ENCODE data around the gene RBM12.

RBM12 gene

DNA sequence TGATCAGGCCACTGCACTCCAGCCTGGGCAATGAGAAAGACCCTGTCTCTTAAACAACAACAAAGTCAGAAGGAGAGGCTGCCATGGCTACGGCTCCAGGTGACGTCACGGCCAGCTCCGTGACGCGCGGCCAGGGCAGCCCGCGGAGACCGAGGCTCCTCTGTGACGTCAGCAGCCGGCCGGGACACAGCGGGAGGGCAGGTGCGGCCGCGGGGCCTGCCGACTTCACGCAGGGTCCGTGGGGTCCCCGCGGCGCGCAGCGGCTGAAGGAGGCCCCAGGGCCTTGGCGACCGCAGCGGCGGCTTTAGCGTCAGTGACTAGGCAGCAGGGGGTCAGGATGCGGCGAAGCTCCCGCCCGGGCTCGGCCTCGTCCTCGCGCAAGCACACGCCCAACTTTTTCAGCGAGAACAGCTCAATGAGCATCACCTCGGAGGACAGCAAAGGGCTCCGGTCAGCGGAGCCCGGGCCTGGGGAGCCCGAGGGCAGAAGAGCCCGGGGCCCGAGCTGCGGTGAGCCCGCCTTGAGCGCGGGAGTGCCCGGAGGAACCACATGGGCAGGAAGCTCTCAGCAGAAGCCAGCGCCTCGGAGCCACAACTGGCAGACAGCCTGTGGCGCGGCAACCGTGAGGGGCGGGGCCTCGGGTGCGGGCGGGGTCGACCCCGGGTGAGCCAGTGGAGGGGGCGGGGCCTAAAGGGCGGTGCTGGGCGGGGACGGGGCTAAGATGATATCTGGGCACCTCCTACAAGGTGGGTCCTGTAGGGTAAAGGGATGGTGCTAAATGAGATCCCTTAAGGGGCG lies 48.8 kb downstream of the RBM12 start, which contains the start of gene SPAG4 (continued):
- TF ChIP-seq, protein P1, sequence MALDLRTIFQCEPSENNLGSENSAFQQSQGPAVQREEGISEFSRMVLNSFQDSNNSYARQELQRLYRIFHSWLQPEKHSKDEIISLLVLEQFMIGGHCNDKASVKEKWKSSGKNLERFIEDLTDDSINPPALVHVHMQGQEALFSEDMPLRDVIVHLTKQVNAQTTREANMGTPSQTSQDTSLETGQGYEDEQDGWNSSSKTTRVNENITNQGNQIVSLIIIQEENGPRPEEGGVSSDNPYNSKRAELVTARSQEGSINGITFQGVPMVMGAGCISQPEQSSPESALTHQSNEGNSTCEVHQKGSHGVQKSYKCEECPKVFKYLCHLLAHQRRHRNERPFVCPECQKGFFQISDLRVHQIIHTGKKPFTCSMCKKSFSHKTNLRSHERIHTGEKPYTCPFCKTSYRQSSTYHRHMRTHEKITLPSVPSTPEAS (tag by site-specific recombination; IDR thresholded peaks at IDR 0.05), result no peak
- TF ChIP-seq EGR2 (tag by site-specific recombination; IDR thresholded peaks at IDR 0.05; ENCODE audit: low read depth) (no peak), SALL2 (tag by site-specific recombination; IDR thresholded peaks at IDR 0.05; ENCODE audit: borderline replicate concordance) (no peak), ZNF248 (tag by site-specific recombination; IDR thresholded peaks at IDR 0.05) (no peak), ZNF140 (tag by site-specific recombination; IDR thresholded peaks at IDR 0.05) (no peak), ZNF423 (tag by site-specific recombination; IDR thresholded peaks at IDR 0.05) (peak; percentile 70; the same call in 1 of the 2 replicates), TCF7L2 (IDR thresholded peaks at IDR 0.05; ENCODE audit: borderline replicate concordance, low read depth, low read length) (no peak), KLF1 (tag by site-specific recombination; IDR thresholded peaks at IDR 0.05) (peak; percentile 54), ZNF10 (tag by site-specific recombination; IDR thresholded peaks at IDR 0.05) (no peak), ZFP41 (tag by site-specific recombination; IDR thresholded peaks at IDR 0.05; ENCODE audit: borderline replicate concordance) (no peak), ZNF121 (tag by site-specific recombination; IDR thresholded peaks at IDR 0.05) (peak; percentile 93), SETDB1 (IDR thresholded peaks at IDR 0.05; ENCODE audit: insufficient read length, low read length) (no peak), GFI1B (tag by site-specific recombination; IDR thresholded peaks at IDR 0.05) (no peak), ZNF623 (tag by site-specific recombination; IDR thresholded peaks at IDR 0.05) (peak; percentile 25; the same call in 1 of the 2 replicates), SP7 (tag by site-specific recombination; IDR thresholded peaks at IDR 0.05) (peak; percentile 66), ZNF433 (tag by site-specific recombination; IDR thresholded peaks at IDR 0.05; ENCODE audit: low read depth) (no peak), MZF1 (tag by site-specific recombination; IDR thresholded peaks at IDR 0.05; ENCODE audit: borderline replicate concordance) (no peak), ZBTB1 (tag by site-specific recombination; IDR thresholded peaks at IDR 0.05) (peak; percentile 77; the same call in 1 of the 2 replicates), ZNF138 (tag by site-specific recombination; IDR thresholded peaks at IDR 0.05; ENCODE audit: borderline replicate concordance) (no peak), ZNF560 (tag by site-specific recombination; IDR thresholded peaks at IDR 0.05; ENCODE audit: borderline replicate concordance) (no peak), ZNF785 (tag by site-specific recombination; IDR thresholded peaks at IDR 0.05) (no peak), ZNF624 (tag by site-specific recombination; IDR thresholded peaks at IDR 0.05) (no peak), GLI2 (tag by site-specific recombination; IDR thresholded peaks at IDR 0.05; ENCODE audit: borderline replicate concordance, low read depth) (no peak)
- TF ChIP-seq, protein P2, sequence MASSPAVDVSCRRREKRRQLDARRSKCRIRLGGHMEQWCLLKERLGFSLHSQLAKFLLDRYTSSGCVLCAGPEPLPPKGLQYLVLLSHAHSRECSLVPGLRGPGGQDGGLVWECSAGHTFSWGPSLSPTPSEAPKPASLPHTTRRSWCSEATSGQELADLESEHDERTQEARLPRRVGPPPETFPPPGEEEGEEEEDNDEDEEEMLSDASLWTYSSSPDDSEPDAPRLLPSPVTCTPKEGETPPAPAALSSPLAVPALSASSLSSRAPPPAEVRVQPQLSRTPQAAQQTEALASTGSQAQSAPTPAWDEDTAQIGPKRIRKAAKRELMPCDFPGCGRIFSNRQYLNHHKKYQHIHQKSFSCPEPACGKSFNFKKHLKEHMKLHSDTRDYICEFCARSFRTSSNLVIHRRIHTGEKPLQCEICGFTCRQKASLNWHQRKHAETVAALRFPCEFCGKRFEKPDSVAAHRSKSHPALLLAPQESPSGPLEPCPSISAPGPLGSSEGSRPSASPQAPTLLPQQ (tag by site-specific recombination; IDR thresholded peaks at IDR 0.05), result peak; percentile 64
- TF ChIP-seq, protein P3, sequence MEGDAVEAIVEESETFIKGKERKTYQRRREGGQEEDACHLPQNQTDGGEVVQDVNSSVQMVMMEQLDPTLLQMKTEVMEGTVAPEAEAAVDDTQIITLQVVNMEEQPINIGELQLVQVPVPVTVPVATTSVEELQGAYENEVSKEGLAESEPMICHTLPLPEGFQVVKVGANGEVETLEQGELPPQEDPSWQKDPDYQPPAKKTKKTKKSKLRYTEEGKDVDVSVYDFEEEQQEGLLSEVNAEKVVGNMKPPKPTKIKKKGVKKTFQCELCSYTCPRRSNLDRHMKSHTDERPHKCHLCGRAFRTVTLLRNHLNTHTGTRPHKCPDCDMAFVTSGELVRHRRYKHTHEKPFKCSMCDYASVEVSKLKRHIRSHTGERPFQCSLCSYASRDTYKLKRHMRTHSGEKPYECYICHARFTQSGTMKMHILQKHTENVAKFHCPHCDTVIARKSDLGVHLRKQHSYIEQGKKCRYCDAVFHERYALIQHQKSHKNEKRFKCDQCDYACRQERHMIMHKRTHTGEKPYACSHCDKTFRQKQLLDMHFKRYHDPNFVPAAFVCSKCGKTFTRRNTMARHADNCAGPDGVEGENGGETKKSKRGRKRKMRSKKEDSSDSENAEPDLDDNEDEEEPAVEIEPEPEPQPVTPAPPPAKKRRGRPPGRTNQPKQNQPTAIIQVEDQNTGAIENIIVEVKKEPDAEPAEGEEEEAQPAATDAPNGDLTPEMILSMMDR (tag by site-specific recombination; IDR thresholded peaks at IDR 0.05), result peak; percentile 19; the same call in 1 of the 2 replicates
- TF ChIP-seq, protein P4, sequence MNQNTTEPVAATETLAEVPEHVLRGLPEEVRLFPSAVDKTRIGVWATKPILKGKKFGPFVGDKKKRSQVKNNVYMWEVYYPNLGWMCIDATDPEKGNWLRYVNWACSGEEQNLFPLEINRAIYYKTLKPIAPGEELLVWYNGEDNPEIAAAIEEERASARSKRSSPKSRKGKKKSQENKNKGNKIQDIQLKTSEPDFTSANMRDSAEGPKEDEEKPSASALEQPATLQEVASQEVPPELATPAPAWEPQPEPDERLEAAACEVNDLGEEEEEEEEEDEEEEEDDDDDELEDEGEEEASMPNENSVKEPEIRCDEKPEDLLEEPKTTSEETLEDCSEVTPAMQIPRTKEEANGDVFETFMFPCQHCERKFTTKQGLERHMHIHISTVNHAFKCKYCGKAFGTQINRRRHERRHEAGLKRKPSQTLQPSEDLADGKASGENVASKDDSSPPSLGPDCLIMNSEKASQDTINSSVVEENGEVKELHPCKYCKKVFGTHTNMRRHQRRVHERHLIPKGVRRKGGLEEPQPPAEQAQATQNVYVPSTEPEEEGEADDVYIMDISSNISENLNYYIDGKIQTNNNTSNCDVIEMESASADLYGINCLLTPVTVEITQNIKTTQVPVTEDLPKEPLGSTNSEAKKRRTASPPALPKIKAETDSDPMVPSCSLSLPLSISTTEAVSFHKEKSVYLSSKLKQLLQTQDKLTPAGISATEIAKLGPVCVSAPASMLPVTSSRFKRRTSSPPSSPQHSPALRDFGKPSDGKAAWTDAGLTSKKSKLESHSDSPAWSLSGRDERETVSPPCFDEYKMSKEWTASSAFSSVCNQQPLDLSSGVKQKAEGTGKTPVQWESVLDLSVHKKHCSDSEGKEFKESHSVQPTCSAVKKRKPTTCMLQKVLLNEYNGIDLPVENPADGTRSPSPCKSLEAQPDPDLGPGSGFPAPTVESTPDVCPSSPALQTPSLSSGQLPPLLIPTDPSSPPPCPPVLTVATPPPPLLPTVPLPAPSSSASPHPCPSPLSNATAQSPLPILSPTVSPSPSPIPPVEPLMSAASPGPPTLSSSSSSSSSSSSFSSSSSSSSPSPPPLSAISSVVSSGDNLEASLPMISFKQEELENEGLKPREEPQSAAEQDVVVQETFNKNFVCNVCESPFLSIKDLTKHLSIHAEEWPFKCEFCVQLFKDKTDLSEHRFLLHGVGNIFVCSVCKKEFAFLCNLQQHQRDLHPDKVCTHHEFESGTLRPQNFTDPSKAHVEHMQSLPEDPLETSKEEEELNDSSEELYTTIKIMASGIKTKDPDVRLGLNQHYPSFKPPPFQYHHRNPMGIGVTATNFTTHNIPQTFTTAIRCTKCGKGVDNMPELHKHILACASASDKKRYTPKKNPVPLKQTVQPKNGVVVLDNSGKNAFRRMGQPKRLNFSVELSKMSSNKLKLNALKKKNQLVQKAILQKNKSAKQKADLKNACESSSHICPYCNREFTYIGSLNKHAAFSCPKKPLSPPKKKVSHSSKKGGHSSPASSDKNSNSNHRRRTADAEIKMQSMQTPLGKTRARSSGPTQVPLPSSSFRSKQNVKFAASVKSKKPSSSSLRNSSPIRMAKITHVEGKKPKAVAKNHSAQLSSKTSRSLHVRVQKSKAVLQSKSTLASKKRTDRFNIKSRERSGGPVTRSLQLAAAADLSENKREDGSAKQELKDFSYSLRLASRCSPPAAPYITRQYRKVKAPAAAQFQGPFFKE (tag by site-specific recombination; IDR thresholded peaks at IDR 0.05; ENCODE audit: borderline replicate concordance), result no peak
- TF ChIP-seq, protein P5, sequence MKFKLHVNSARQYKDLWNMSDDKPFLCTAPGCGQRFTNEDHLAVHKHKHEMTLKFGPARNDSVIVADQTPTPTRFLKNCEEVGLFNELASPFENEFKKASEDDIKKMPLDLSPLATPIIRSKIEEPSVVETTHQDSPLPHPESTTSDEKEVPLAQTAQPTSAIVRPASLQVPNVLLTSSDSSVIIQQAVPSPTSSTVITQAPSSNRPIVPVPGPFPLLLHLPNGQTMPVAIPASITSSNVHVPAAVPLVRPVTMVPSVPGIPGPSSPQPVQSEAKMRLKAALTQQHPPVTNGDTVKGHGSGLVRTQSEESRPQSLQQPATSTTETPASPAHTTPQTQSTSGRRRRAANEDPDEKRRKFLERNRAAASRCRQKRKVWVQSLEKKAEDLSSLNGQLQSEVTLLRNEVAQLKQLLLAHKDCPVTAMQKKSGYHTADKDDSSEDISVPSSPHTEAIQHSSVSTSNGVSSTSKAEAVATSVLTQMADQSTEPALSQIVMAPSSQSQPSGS (tag by site-specific recombination; IDR thresholded peaks at IDR 0.05; ENCODE audit: low read depth), result peak; percentile 98

Data from HEK293 (cell line).